OCI-LY1 (cell line): ENCODE measurements around the gene LHFPL4.

ENCODE experiments used
- H2AFZ ChIP-seq: fragments of 200-600 bp; sonication (generic), shearing (Covaris generic); 2 replicates; pipeline ENCODE4 v1.6.0; 2014; ENCODE audit warnings: antibody characterized with exemption, mild to moderate bottlenecking, low read length
- H3F3A ChIP-seq: fragments of 200-600 bp; sonication (generic), shearing (Covaris generic); 2 replicates; pipeline ENCODE4 v1.6.0; 2014; ENCODE audit warnings: mild to moderate bottlenecking, antibody characterized with exemption, low read length, moderate library complexity; ENCODE audit not compliant: insufficient read depth
- H3K27ac ChIP-seq: fragments of 200-600 bp; sonication (generic); 2 replicates; pipeline ENCODE4 v1.5.1; 2014; ENCODE audit warnings: low read length, mixed run types, mild to moderate bottlenecking, low read depth; ENCODE audit not compliant: poor library complexity, severe bottlenecking
- H3K27me3 ChIP-seq: fragments of 200-600 bp; sonication (generic); 2 replicates; pipeline ENCODE4 v1.6.0; 2014; ENCODE audit warnings: antibody characterized with exemption, mild to moderate bottlenecking, low read length, moderate library complexity; ENCODE audit not compliant: insufficient read depth
- H3K36me3 ChIP-seq: fragments of 200-600 bp; sonication (generic); 2 replicates; pipeline ENCODE4 v1.6.1; 2014; ENCODE audit warnings: mild to moderate bottlenecking, antibody characterized with exemption, low read length, moderate library complexity, mixed read lengths; ENCODE audit not compliant: insufficient read depth
- H3K4me1 ChIP-seq: fragments of 200-600 bp; sonication (generic); 2 replicates; pipeline ENCODE4 v1.5.1; 2014; ENCODE audit warnings: mild to moderate bottlenecking, low read length, moderate library complexity; ENCODE audit not compliant: insufficient read depth, severe bottlenecking
- H3K4me2 ChIP-seq: fragments of 200-600 bp; sonication (generic), shearing (Covaris generic); 2 replicates; pipeline ENCODE4 v1.6.1; 2014; ENCODE audit warnings: low read length
- H3K4me3 ChIP-seq: fragments of 200-600 bp; sonication (generic); 2 replicates; pipeline ENCODE4 v1.5.1; 2014; ENCODE audit warnings: low read length, low read depth, mild to moderate bottlenecking, mixed read lengths; ENCODE audit not compliant: poor library complexity, severe bottlenecking
- H3K79me2 ChIP-seq: fragments of 200-600 bp; shearing (Covaris generic); 2 replicates; pipeline ENCODE4 v1.6.1; 2016; ENCODE audit warnings: mixed run types, low read length, mixed read lengths; ENCODE audit not compliant: insufficient read depth
- H3K9ac ChIP-seq: fragments of 200-600 bp; sonication (generic), shearing (Covaris generic); 2 replicates; pipeline ENCODE4 v1.6.1; 2014; ENCODE audit warnings: mild to moderate bottlenecking, low read length, mixed read lengths
- H3K9me2 ChIP-seq: fragments of 200-600 bp; sonication (generic), shearing (Covaris generic); 2 replicates; pipeline ENCODE4 v1.6.1; 2014; ENCODE audit warnings: low read depth, mild to moderate bottlenecking, low read length, mixed read lengths
- H3K9me3 ChIP-seq: fragments of 200-600 bp; shearing (Covaris generic); 2 replicates; pipeline ENCODE4 v1.6.1; 2014; ENCODE audit warnings: low read length, mixed read lengths
- H4K20me1 ChIP-seq: fragments of 200-600 bp; sonication (generic), shearing (Covaris generic); 2 replicates; pipeline ENCODE4 v1.6.0; 2016; ENCODE audit warnings: mild to moderate bottlenecking, low read length; ENCODE audit not compliant: insufficient read depth
- CTCF ChIP-seq: fragments of 200-600 bp; sonication (generic), shearing (Covaris generic); IDR thresholded peaks from 2 replicates; pipeline ENCODE4 v1.5.1; 2017; ENCODE audit warnings: mild to moderate bottlenecking, antibody characterized with exemption, low read length, moderate library complexity, mixed read lengths
- EZH2 ChIP-seq: fragments of 200-600 bp; sonication (generic), shearing (Covaris generic); IDR thresholded peaks from 2 replicates; pipeline ENCODE4 v1.8.0; 2017; ENCODE audit warnings: borderline replicate concordance, mixed run types, mild to moderate bottlenecking, antibody characterized with exemption, low read length, moderate library complexity, mixed read lengths

Gene LHFPL4

GRCh38 chr3:9499455-9500107 lies 54.0 kb downstream of the LHFPL4 start:
- TF ChIP-seq CTCF: no peak
- no peak for TF ChIP-seq EZH2
- Histone ChIP-seq H3K9me2 (no peaks in the 10 kb centered on the region), H3K79me2 (no peaks in the 10 kb centered on the region), H3K9me3 (no peaks in the 10 kb centered on the region), H3K4me3 (no peak overlapping the region), H3K4me2 (no peak overlapping the region), H3K9ac (no peak overlapping the region), H3K27me3 (peaks cover 4% of the 10 kb centered on the region; the same call in 1 of the 2 replicates), H3F3A (no peaks in the 10 kb centered on the region), H3K4me1 (peaks cover 3% of the 10 kb centered on the region), H3K36me3 (no peaks in the 10 kb centered on the region), H4K20me1 (no peaks in the 10 kb centered on the region), H2AFZ (no peak overlapping the region), H3K27ac (no peak overlapping the region)

DNA sequence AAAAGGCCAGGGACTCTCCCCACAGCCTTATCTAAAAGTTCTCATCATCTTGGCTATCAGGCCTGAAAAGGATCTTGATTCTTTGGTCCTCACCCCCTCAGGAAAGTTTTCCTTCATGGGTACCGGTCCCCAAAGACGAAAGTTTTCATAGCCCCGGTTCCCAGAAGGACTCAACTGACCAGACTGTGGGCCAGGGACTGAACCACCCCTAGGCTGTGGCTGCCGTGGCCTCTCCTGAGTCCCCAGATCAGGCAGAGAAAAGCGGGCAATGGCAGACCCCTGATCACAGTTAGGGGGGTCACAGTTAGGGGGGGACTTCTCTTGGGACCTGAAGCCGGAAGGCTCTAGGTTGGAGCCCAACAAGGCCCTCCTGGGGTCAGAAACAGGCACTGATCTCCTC lies 54.8 kb downstream of the LHFPL4 start:
- no peaks in the 10 kb centered on the region for H3K9me2 ChIP-seq
- H3F3A ChIP-seq: no peaks in the 10 kb centered on the region
- no peaks in the 10 kb centered on the region for H3K4me1 ChIP-seq
- H2AFZ ChIP-seq: no peak overlapping the region
- H3K4me3 ChIP-seq: no peak overlapping the region
- no peaks in the 10 kb centered on the region for H3K36me3 ChIP-seq
- H3K79me2 ChIP-seq: no peaks in the 10 kb centered on the region
- H3K27me3 ChIP-seq: peaks cover 4% of the 10 kb centered on the region; the same call in 1 of the 2 replicates
- no peak overlapping the region for H3K9ac ChIP-seq
- H3K9me3 ChIP-seq: no peaks in the 10 kb centered on the region
- H4K20me1 ChIP-seq: no peaks in the 10 kb centered on the region
- H3K27ac ChIP-seq: no peak overlapping the region
- H3K4me2 ChIP-seq: no peak overlapping the region
- TF ChIP-seq EZH2: no peak
- no peak for TF ChIP-seq CTCF

GRCh38 chr3:9497821-9498565 lies 55.6 kb downstream of the LHFPL4 start:
- Histone ChIP-seq H3K36me3 (no peaks in the 10 kb centered on the region), H3K9me3 (no peaks in the 10 kb centered on the region), H4K20me1 (no peaks in the 10 kb centered on the region), H3K27me3 (peaks cover 4% of the 10 kb centered on the region; the same call in 1 of the 2 replicates), H3K9ac (no peak overlapping the region), H3K27ac (no peak overlapping the region), H3K4me1 (no peaks in the 10 kb centered on the region), H3F3A (no peaks in the 10 kb centered on the region), H3K4me3 (no peak overlapping the region), H3K4me2 (no peak overlapping the region), H3K79me2 (no peaks in the 10 kb centered on the region), H2AFZ (no peak overlapping the region), H3K9me2 (no peaks in the 10 kb centered on the region)
- TF ChIP-seq EZH2 (no peak), CTCF (no peak)
